HG03457 (cell line): ENCODE measurements around the gene RRH.
"Not testable (repeated sequence)": the region's sequence is repeated elsewhere in the genome, so short reads cannot be mapped to it uniquely, and the experiment has no call there.

ENCODE experiments used
- ATAC-seq: cut with Tn5 transposase; IDR thresholded peaks from one replicate; pipeline ENCODE4 v1.9.1; 2021; ENCODE audit warnings: moderate number of reproducible peaks; ENCODE audit not compliant: unreplicated experiment

The RRH gene

GRCh38 chr4:109827672-109828071 lies at the start of gene RRH:
Gene RRH, plus strand, starts transcription at chr4:109827972. Its CDS starts 56 bp downstream, at chr4:109828028.
- ATAC-seq: no peak

DNA sequence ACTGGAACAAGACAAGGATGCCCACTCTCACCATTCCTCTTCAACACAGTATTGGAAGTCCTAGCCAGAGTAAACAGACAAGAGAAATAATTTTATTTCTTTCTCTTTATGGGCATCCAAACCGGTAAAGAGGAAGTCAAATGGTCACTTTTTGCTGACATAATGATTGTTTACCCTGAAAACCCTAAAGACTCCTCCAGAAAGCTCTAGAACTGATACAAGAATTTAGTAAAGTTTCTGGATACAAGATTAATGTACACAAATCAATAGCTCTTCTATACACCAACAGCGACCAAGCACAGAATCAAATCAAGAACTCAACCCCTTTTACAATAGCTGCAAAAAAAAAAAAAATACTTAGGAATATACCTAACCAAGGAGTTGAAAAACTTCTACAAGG lies 45.7 kb upstream of the RRH start:
- ATAC-seq: not testable (repeated sequence)

DNA sequence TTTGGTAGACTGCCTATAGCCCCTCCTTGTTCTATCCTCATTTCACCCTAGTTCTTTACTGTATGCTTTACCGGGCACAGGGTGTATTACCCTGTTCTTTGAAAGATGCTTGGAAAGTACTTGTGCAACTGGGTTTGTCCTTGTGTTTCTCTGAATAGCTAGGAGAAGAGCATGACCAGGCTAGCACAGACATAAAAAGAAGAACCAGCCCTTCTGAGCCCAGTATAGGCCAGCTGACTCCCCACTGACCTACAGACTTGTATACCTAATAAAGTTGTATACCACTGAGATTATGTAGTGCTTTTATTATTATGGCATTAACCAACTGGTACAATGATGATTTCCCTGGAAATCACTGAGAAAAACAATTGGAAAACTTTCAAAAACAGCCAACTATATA lies 40.9 kb upstream of the RRH start:
- ATAC-seq: no peak

GRCh38 chr4:109787807-109788206 lies 40.0 kb upstream of the RRH start:
- no peak for ATAC-seq

GRCh38 chr4:109795059-109795458 lies 32.7 kb upstream of the RRH start:
- no peak for ATAC-seq

- ATAC-seq: no peak
Observed at GRCh38 chr4:109798866-109799265, 28.9 kb upstream of the RRH start.

- no peak for ATAC-seq
Observed at GRCh38 chr4:109801099-109801789, 26.5 kb upstream of the RRH start.

DNA sequence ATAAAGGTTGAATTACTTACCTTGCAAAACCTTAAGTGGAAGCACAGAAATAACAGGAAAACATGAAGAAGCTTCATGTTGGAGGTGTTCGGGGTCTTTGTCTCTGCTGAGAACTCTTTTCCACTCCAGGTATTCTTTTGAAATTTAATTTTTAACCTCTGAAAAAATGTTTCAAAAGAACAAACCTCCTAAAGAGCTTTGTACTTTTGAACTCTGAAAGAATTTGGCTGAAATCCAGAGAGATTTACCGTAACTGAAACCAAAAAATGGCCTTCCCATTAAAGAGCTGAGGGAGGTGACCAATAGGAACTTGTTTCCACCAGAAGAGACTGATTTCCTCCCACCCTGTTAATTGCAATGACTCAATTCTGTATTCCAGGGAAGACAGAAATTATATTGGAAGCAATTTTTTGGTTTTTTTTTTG lies 25.9 kb upstream of the RRH start, which contains the start of gene CFI:
CFI (minus strand) TSS at position 105 of the 425 bp plus-strand sequence; CDS start at position 77, 28 bp downstream.
- no peak for ATAC-seq

GRCh38 chr4:109803924-109804571 lies 23.7 kb upstream of the RRH start:
- peak; percentile 55 for ATAC-seq

- ATAC-seq: no peak
Observed at GRCh38 chr4:109809655-109810054, 18.1 kb upstream of the RRH start.

- no peak for ATAC-seq
Observed at GRCh38 chr4:109810552-109811387, 17.0 kb upstream of the RRH start.

DNA sequence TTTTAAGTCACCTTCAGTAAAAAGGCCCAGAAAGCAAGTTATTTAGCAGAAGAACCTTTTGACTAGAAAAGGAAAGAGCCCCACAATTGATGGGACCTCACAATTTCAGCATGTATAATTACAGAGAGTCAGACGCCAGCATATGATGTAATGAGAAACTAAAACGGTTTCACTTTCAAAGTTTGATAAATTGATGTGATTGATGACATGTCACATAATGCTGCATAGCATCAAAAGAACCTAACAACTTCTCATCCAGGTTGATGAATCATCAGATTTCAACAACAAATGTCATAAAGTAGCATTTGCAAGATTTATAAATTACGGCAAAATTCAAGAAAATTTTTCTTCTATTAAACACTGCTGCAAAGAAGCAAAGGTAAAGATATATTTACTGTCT lies 16.1 kb upstream of the RRH start:
- no peak for ATAC-seq

DNA sequence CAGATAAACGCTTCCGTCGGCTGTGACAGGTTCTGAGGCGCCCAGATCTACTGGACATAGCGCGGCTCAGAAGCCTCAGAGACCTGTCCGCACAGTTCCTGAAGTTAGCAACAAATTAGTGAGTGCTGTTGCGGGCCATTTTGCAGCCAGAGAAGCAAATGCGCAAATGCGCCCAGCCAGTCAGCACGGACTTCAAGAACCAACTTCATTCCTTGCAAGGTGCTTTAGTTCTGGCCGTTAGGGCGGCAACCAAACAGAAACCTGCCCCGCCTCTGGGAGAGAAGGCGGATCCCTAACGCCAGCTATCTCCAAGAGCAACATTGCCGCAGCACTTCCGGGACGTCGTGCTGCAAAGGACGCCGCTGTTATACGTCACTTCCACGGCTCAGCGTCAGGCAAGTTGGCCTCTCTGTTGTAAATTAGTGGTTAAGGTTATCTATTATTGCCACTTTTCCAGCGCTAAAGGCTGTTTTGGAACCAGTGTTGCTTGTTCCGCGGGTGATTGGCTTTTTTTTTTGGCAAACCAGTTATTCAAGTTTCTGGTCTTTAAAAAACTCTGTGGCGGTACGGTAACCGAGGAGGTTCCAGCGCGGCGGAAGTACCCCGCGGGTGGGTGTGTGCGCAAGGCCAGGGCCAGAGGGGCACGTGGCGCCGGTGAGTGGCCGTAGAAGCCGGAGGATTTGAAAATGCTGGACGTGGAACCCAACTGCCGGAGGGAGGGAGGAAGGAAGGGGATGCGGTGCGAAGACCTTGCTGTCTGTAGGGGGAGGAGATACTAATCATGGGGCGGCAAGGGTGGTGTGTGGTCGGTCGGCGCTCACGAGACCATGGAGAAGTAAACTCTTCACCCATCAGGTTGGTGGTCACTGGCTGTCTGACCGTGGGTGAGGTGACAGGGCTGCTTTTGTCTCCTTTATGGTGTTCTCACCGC lies 12.4 kb upstream of the RRH start, which contains the start of gene GAR1:
GAR1 (plus strand) TSS at position 612 of the 931 bp plus-strand sequence. CDS start 403 bp downstream, outside the sequence.
- ATAC-seq: peak; percentile 99

DNA sequence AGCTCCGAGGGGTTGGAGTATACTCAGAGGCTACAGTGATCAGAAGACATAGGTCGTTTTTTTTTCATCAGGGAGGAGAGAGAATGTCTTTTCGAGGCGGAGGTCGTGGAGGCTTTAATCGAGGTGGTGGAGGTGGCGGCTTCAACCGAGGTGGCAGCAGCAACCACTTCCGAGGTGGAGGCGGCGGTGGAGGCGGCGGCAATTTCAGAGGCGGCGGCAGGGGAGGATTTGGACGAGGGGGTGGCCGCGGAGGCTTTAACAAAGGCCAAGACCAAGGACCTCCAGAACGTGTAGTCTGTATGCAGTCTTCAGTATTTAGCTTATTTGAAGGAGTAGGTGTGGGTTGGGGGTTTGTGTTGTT lies 11.7 kb upstream of the RRH start:
- no peak for ATAC-seq

- ATAC-seq: no peak
Observed at GRCh38 chr4:109816894-109817293, 10.9 kb upstream of the RRH start.

DNA sequence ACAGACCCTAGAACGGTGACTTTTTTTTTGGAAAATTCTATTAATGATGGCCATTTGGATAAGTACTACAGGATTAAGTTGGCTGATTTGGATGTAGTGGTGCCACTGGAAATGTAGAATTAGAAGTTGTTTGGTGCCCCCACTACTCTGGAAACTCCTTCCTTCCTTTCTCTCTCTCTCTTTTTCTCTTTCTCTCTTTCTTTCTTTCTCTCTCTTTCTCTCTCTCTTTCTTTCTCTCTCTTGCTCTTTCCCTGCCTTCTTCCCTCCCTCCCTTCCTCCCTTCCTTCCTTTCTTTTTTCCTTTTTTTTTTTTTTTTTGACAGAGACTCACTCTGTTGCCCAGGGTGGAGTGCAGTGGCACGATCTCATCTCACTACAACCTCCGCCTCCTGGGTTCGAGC lies 9.5 kb upstream of the RRH start:
- ATAC-seq: no peak

- no peak for ATAC-seq
Observed at GRCh38 chr4:109820563-109820962, 7.2 kb upstream of the RRH start.

- no peak for ATAC-seq
Observed at GRCh38 chr4:109821185-109821584, 6.6 kb upstream of the RRH start.

GRCh38 chr4:109826719-109827118 lies 1.1 kb upstream of the RRH start:
- ATAC-seq: no peak

GRCh38 chr4:109833756-109834155 lies 6.0 kb downstream of the RRH start:
- ATAC-seq: no peak
